Muscle of leg (tissue), 11 donors: Measurements from ENCODE around the gene BMPR2. TPM values are rescaled to one million over a fixed set of nuclear protein-coding genes. Genes with fewer than 3 reads are reported as not detected.
A peak's percentile ranks its signal among the peaks of the same experiment; 100 is the strongest.
"Not testable (repeated sequence)": the region's sequence is repeated elsewhere in the genome, so short reads cannot be mapped to it uniquely, and the experiment has no call there.

Source experiments
- DNase-seq: peaks from one replicate; pipeline ENCODE4 v3.0.0; 2013
- H3K27ac ChIP-seq: one replicate; pipeline ENCODE4 v1.5.1; 2013; ENCODE audit warnings: mild to moderate bottlenecking, low read length, control low read depth
- H3K27me3 ChIP-seq: one replicate; pipeline ENCODE4 v1.6.1; 2013; ENCODE audit warnings: low read length; ENCODE audit not compliant: control insufficient read depth, insufficient read depth
- H3K36me3 ChIP-seq: one replicate; pipeline ENCODE4 v1.6.1; 2013; ENCODE audit warnings: low read length; ENCODE audit not compliant: control insufficient read depth, insufficient read depth
- H3K4me1 ChIP-seq: one replicate; pipeline ENCODE4 v1.6.1; 2013; ENCODE audit warnings: low read length; ENCODE audit not compliant: control insufficient read depth, insufficient read depth
- H3K4me3 ChIP-seq: one replicate; pipeline ENCODE4 v1.5.1; 2013; ENCODE audit warnings: low read length, control low read depth
- H3K9me3 ChIP-seq: replicated peaks from 2 replicates; pipeline ENCODE4 v1.6.1; 2013; ENCODE audit warnings: low read depth, low read length; ENCODE audit not compliant: control insufficient read depth
- WGBS: methylation state at CpG from one replicate; pipeline ENCODE4 v1.1.5; 2013; ENCODE audit warnings: missing lambda C conversion rate; ENCODE audit not compliant: insufficient coverage; 5-methylcytosine and 5-hydroxymethylcytosine counted together
- polyA plus RNA-seq, 8 donors: library from polyadenylated mRNA; unstranded; fragments of 120-200 nt; gene quantifications; one replicate each; pipeline versions ENCODE4 v1.2.1 to v1.2.3, GENCODE V29; 2013; ENCODE audit warnings: inconsistent platforms in 1 of 8, low replicate concordance in 1 of 8; ENCODE audit not compliant: insufficient read length in 8 of 8, insufficient read depth in 1 of 8
- total RNA-seq: library from RNA; stranded (reverse); fragments of 120-200 nt; gene quantifications from one replicate; pipeline ENCODE4 v1.2.4, GENCODE V29; 2013

The BMPR2 gene
- total and polyA plus RNA-seq, 9 donors, result 18.9 to 48.6 (median 34.3) TPM

DNA sequence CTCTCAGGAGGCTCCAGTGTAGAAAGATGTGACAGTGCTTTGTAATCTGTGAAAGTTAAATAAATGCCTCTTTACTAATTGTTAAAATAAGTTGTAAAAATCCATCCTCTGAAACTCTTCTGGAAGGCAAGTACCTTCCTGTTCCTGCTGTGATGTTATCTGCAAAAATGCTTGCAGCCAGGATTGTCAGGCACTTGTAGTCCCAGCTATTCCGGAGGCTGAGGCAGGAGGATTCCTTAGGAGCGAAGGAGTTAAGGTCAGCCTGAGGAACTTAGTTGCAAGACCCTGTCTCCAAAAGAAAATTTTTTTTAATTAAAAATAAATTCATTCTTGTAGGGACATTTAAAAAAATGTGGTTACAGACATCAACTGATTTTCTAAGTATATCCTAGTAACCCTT lies 22.7 kb upstream of the BMPR2 start:
- Histone ChIP-seq H3K27ac (no peak overlapping the region), H3K4me3 (no peak overlapping the region), H3K9me3 (no peaks in the 10 kb centered on the region), H3K4me1 (no peaks in the 10 kb centered on the region), H3K27me3 (no peaks in the 10 kb centered on the region), H3K36me3 (no peaks in the 10 kb centered on the region)
- no peak for DNase-seq
- WGBS, result no CpG with 5 or more reads among the region's 2 CpGs

DNA sequence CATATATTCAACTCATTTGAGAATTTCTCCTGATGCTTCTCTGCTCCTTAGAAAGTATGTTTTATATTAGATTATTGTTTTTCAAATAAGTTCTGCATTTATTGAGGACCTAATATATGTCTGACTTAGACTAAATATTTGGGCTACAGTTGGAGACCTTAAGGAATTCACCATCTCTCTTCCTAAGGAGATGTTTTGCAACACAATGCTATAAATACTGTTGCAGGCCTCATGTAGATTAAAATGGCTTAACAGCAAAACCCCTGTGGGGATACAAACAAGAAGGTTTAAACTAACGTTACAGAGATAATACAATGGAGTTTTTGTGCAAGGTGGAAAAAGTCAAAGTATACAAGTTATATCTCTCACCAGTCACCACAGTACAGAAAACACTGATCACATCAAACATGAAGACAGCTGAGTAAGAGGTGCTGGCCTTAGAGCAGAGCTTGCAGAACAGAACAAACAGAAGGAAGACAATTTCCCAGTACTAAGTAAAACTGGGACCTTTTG lies 20.1 kb upstream of the BMPR2 start:
- no peaks in the 10 kb centered on the region for H3K36me3 ChIP-seq
- WGBS, result no CpG with 5 or more reads among the region's 1 CpG
- H3K27ac ChIP-seq, result no peak overlapping the region
- no peaks in the 10 kb centered on the region for H3K27me3 ChIP-seq
- H3K9me3 ChIP-seq, result no peaks in the 10 kb centered on the region
- H3K4me1 ChIP-seq, result peaks cover 2% of the 10 kb centered on the region
- H3K4me3 ChIP-seq, result no peak overlapping the region
- DNase-seq, result no peak

DNA sequence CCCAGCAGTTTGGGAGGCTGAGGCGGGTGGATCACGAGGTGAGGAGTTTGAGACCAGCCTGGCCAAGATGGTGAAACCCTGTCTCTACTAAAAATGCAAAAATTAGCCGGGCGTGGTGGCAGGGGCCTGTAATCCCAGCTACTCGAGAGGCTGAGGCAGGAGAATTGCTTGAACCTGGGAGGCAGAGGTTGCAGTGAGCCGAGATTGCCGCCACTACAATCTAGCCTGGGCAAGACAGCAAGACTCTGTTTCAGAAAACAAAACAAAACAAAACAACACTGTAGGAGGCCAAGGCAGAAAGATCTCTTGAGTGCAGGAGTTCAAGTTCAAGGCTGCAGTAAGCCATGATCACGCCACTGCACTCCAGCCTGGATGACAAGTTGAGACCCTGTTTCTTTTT lies 17.2 kb upstream of the BMPR2 start:
- DNase-seq, H3K4me1 ChIP-seq, H3K36me3 ChIP-seq, H3K9me3 ChIP-seq, H3K27me3 ChIP-seq, H3K4me3 ChIP-seq, H3K27ac ChIP-seq: not testable (repeated sequence)
- WGBS, result 100% methylated on average over 3 of the region's 8 CpGs

- Histone ChIP-seq H3K27ac (peak overlapping the region; percentile 69), H3K27me3 (no peaks in the 10 kb centered on the region), H3K9me3 (no peaks in the 10 kb centered on the region), H3K4me1 (peaks cover 6% of the 10 kb centered on the region), H3K36me3 (no peaks in the 10 kb centered on the region), H3K4me3 (no peak overlapping the region)
- DNase-seq, result no peak
- WGBS, result 88% methylated on average over 1 of the region's 2 CpGs
Measured at GRCh38 chr2:202360646-202361045, 15.5 kb upstream of the BMPR2 start.

GRCh38 chr2:202361108-202361507 lies 15.0 kb upstream of the BMPR2 start:
- no peaks in the 10 kb centered on the region for H3K27me3 ChIP-seq
- no peaks in the 10 kb centered on the region for H3K9me3 ChIP-seq
- no peak overlapping the region for H3K4me3 ChIP-seq
- no peaks in the 10 kb centered on the region for H3K36me3 ChIP-seq
- WGBS, result 40% methylated on average over 1 of the region's 4 CpGs
- H3K27ac ChIP-seq, result peak overlapping the region; percentile 69
- peaks cover 6% of the 10 kb centered on the region for H3K4me1 ChIP-seq
- peak; percentile 91 for DNase-seq

- Histone ChIP-seq H3K4me3 (no peak overlapping the region), H3K9me3 (no peaks in the 10 kb centered on the region), H3K27me3 (no peaks in the 10 kb centered on the region), H3K4me1 (peaks cover 6% of the 10 kb centered on the region), H3K36me3 (no peaks in the 10 kb centered on the region), H3K27ac (no peak overlapping the region)
- 79% methylated on average over 4 of the region's 7 CpGs for WGBS
- no peak for DNase-seq
Measured at GRCh38 chr2:202373490-202373889, 2.6 kb upstream of the BMPR2 start.

DNA sequence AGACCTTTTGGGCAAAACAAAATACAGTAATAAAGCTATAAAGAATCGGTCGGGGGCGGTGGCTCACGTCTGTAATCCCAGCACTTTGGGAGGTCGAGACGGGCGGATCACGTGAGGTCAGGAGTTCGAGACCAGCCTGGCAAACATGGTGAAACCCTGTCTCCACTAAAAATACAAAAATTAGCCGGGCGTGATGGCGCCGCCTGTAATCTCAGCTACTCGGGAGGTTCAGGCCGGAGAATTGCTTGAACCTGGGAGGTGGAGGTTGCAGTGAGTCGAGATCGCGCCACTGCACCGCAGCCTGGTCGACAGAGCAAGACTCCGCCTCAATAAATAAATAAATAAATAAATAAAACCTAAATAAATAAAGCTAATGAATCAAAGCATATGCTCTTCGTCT lies 1.7 kb upstream of the BMPR2 start:
- H3K4me3 ChIP-seq, H3K4me1 ChIP-seq, DNase-seq, H3K27me3 ChIP-seq, H3K36me3 ChIP-seq, H3K9me3 ChIP-seq: not testable (repeated sequence)
- H3K27ac ChIP-seq, result peak overlapping the region; percentile 97
- WGBS, result no CpG with 5 or more reads among the region's 22 CpGs

GRCh38 chr2:202375033-202375608 lies 1.0 kb upstream of the BMPR2 start:
- 1% methylated on average over 14 of the region's 33 CpGs for WGBS
- peak overlapping the region; percentile 97 for H3K27ac ChIP-seq
- H3K4me3 ChIP-seq, result peak overlapping the region; percentile 71
- peaks cover 13% of the 10 kb centered on the region for H3K4me1 ChIP-seq
- H3K9me3 ChIP-seq, result no peaks in the 10 kb centered on the region
- H3K36me3 ChIP-seq, result no peaks in the 10 kb centered on the region
- H3K27me3 ChIP-seq, result no peaks in the 10 kb centered on the region
- peak; percentile 88 for DNase-seq

- DNase-seq, result peak; percentile 69
Measured at GRCh38 chr2:202376460-202377206, 506 bp downstream of the BMPR2 start.

DNA sequence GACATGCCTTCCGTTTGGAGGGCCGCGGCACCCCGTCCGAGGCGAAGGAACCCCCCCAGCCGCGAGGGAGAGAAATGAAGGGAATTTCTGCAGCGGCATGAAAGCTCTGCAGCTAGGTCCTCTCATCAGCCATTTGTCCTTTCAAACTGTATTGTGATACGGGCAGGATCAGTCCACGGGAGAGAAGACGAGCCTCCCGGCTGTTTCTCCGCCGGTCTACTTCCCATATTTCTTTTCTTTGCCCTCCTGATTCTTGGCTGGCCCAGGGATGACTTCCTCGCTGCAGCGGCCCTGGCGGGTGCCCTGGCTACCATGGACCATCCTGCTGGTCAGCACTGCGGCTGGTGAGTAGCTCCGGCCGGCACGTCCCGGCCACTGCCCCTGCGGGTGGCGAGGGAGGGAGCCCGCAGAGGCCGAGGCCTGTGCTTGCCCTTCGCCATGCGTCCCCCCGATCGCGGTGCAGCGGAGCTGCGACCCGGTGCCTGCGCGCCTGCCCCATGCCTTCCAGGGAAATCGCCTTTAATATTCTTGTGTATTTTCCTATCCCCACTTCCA lies 1.2 kb downstream of the BMPR2 start:
- Histone ChIP-seq H3K36me3 (no peaks in the 10 kb centered on the region), H3K9me3 (no peaks in the 10 kb centered on the region), H3K4me3 (peak overlapping the region; percentile 99), H3K27me3 (no peaks in the 10 kb centered on the region), H3K27ac (peak overlapping the region; percentile 99), H3K4me1 (peaks cover 17% of the 10 kb centered on the region)
- WGBS, result under 1% methylated on average over 28 of the region's 38 CpGs
- peak; percentile 68 for DNase-seq

More at GRCh38 chr2:202376460-202377206, 506 bp downstream of the BMPR2 start:
- Histone ChIP-seq H3K27ac (peak overlapping the region; percentile 99), H3K4me3 (peak overlapping the region; percentile 99), H3K27me3 (no peaks in the 10 kb centered on the region), H3K36me3 (no peaks in the 10 kb centered on the region), H3K4me1 (peaks cover 17% of the 10 kb centered on the region), H3K9me3 (no peaks in the 10 kb centered on the region)
- WGBS, result under 1% methylated on average over 47 of the region's 69 CpGs
